ENCODE measurements around the gene ASCC2.
"Not testable (repeated sequence)": the region's sequence is repeated elsewhere in the genome, so short reads cannot be mapped to it uniquely, and the experiment has no call there.

ASCC2 gene

DNA sequence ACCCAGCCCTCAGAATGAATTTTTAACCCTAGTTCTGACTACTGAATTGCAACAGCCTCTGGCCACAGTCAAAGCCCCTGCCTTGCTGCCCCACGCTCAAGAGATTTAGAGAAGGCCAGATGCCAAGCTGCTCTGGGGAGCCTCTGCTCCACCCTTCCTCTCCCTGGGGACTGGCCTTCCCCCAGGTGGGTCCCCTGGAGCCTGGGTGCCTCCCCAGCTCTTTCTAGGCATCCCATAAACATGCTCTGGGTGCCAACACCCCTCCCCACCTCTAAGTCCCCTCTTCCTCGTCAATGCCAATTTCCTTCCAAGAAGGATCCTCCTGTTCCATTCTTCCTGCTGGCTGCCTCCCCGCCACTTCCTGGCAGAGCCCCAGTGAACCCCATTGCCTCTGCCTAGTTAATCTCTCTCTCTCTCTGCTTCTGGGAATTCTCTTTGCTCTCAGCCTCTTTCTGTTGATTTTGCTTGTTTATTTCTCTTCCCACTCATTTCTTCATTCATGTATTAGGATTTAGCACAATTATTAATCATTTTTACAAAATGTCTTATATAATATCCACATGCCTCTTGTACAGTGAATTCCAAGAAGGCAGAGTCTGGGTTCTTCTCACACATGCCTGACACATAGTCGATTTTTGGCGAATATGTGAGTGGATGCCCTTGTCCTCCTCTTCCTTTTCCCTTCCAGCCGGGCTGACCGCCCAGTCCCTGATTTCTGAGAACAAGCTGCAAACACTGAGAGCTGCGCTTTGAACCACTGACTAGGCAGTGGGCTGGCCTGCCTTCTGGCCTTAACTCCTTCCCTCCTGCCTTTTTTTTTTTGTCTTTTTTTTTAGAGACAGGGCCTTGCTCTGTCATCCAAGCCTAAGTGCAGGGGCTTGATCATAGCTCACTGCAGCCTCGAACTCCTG, 53.4 kb downstream of the ASCC2 start:
- no peak for DNase-seq

GRCh38 chr22:29782061-29782845, 55.8 kb downstream of the ASCC2 start:
- no peak for DNase-seq

GRCh38 chr22:29780748-29781676, 57.1 kb downstream of the ASCC2 start:
- DNase-seq = no peak

GRCh38 chr22:29780220-29780619, 57.9 kb downstream of the ASCC2 start:
- no peak for DNase-seq

DNA sequence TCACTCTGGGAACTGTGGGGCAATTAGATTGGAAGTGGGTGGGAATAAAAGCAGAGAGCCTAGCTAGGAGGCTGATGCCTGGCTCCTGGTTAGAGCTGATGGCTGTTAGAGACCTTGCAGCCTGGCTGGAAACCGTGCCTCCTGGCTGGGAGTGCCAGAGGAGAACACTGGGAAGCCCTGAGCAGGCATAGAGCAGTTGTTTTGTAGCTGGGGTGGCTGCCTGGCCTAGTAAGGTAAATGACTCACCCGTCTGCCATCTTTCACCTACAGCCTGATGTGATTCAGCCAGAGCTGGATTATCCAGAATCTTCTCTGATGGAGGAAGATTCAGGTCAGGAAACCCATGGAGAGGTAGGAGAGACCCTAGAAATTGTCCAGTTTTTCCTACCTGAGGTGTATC, 64.8 kb downstream of the ASCC2 start:
- no peak for DNase-seq

DNA sequence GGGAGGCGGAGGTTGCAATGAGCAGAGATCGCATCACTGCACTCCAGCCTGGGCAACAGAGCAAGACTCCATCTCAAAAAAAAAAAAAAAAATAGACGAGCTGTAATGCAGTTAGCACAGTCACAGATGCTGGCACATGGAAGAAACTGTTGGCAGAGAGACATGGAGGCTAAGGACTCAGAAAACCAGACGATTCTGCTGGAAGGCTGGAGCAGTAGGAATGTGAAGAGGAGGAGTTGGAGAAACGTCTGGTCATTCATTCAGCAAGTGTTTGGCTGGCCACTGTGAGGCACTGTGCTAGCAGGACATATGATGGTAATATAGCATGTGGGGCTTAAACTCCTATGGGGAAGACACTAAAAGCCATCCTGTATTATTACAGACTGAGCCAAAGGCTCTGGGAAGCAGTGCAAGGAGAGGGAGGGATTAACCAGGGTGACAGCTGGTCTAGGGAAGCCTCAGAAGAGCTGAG, 65.9 kb downstream of the ASCC2 start:
- no peak for DNase-seq

- DNase-seq = no peak
Measured at GRCh38 chr22:29769723-29770321, 68.3 kb downstream of the ASCC2 start.

DNA sequence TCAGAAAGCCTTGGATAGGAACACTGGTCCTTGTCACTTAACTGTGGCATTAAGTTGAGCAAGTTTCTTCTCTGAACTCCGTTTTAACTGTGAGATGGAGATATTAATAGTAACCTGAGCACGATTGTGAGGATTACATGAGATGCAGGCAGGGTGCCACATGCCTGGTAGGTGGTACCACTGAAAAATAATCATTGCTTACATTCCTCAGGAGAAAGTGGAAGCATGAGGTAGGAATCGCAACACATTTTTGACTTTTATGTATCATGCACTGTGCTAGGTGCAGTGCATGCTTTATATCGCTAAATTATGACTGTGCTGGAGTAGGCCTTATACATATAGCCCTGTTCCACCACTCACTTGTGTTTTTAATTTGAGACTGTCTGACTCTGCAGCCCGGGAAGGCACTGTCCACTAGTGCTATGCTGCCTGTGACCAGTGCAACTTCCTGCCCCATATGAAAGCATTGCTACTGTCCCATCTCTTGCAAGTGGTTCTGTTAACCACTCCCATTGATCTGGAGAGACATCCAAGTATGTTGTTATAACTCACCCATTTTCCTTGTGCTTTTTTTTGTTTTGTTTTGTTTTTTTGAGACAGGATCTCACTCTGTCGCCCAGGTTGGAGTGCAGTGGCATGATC, 69.9 kb downstream of the ASCC2 start:
- no peak for DNase-seq

DNA sequence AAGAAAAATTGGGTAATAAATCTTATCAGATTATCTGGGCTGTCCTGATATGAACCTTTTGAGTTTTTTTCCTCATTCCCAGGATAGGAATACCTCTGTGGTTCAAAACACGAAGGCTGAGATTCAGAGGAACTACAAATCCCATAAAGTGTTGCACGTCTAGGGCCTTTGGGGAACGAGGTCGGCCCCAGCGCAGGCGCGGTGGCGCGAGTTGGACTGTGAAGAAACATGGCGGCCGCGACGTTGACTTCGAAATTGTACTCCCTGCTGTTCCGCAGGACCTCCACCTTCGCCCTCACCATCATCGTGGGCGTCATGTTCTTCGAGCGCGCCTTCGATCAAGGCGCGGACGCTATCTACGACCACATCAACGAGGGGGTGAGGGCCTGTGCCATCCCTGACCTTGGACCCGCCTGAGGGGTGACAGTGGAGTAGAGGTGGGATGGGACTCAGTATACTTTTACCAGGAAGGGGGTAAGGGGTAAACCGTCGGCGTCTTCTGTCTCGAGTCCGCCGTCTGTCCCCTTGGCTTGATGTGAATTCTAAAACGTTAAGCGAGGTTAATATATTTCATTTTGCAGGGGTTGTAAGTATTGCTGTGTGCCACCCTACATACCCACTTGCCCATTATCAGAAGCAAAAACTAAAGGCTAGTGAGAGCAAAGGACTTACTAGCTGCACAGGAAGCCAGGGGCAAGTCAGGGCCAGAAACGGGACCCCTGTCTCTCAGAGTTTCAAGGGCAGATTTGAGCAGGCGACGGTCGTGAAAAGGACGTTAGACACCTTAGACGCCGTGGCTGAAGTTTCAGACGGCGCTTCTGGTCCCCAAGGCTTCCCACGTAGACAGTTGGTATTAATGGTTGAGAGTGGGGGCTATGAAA, 70.7 kb downstream of the ASCC2 start, which contains the start of gene UQCR10:
Gene UQCR10, plus strand, starts transcription at position 199 of the 881 bp plus-strand sequence. Its CDS starts 30 bp downstream, at position 229.
- peak; percentile 93 for DNase-seq

DNA sequence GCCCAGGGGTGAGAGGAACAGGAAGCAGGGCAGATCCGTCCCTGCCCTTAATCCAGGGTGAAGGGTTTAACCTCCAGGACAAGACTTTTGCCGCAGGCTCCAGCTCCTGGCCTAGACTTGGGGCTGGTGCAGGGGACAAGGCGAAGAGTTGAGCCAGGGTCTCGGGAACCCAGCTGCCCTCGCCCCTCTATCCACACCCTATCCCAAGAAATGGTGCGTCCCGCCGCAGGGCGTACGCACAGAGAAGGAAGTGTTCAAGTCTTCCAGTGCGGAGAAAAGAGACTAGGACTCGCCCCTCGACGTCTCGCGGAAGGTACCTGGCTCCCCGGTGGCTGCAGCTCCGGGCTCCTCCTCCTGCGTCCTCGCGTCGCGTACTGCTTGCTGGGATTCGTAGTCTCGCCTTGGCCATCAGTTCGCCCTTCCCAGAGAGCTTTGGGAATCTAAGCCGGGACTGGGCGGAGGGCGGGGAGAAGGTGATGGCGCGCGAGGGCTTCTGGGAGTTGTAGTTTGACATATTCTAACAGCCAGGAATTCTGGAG, 71.4 kb downstream of the ASCC2 start, which contains the start of gene ZMAT5:
Gene ZMAT5, minus strand, starts transcription at position 376 of the 539 bp plus-strand sequence. CDS start 18,463 bp downstream, outside the sequence.
- DNase-seq = peak; percentile 96

DNA sequence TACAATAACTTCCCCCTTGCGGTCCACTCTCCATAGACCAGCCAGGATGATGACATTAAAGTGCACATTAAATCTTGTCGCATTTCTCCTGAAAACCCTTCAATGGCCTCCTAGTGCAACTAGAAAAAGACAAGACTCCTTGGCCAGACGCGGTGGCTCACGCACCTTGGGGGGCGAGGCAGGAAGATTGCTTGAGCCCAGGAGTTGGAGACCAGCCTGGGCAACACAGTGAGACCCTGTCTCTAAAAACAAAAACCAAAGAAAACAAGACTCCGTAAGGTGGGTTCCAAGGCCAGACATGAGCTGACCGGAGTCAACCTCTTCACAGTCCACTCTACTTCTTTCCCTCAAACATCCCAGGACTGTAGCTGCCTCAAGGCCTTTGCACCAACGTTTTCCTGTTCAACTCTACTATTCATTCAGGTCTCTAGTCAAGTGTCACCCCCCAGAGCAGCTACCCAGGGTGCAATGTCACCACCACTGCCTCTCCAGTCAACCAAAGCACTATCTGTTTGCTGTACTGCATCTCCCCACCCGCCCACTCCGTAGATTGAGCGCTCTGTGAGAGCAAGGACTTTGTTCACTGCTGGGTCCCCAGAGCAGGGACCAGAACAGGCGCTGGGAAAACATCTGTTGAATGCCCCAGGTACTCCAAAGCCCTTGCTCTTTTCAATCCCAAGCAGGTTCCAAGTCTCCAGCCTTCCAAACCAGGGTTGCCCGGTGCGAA, 72.0 kb downstream of the ASCC2 start:
- DNase-seq = peak; percentile 8

DNA sequence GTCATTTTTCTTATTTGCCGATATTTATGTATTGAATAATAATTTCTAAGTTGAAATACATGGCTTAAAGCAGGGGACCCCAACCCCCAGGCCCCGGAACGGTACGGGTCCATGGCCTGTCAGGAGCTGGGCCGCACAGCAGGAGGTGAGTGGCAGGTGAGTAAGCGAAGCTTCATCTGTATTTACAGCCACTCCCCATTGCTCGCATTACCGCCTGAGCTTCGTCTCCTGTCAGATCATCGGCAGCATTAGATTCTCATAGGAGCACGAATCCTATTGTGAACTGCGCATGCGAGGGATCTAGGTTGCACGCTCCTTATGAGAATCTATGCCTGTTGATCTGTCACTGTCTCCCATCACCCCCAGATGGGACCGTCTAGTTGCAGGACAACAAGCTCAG, 75.8 kb downstream of the ASCC2 start:
- DNase-seq = no peak

- DNase-seq = no peak
Measured at GRCh38 chr22:29758959-29759358, 79.1 kb downstream of the ASCC2 start.

DNA sequence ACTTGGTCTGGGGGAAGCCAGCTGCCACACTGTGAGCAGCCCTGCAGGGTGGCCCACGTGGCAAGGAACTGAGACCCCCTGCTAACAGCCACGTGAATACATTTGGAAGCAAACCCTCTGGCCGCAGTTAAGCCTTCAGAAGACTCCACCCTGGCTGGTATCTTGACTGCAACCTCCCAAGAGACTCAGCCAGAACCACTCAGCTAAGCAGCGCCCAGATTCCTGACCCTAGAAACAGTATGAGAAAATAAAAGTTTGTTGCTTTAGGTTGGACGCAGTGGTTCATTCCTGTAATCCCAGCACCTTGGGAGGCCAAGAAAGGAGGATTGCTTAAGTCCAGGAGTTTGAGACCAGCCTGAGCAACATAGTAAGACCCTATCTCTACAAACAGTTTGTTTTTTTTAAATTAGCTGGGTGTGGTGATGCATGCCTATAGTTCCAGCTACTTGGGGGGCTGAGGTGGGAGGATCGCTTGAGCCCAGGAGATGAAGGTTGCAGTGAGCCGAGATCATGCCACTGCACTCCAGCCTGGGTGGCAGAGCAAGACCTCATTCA, 79.9 kb downstream of the ASCC2 start:
- no peak for DNase-seq

- DNase-seq = no peak
Measured at GRCh38 chr22:29757096-29757495, 81.0 kb downstream of the ASCC2 start.

DNA sequence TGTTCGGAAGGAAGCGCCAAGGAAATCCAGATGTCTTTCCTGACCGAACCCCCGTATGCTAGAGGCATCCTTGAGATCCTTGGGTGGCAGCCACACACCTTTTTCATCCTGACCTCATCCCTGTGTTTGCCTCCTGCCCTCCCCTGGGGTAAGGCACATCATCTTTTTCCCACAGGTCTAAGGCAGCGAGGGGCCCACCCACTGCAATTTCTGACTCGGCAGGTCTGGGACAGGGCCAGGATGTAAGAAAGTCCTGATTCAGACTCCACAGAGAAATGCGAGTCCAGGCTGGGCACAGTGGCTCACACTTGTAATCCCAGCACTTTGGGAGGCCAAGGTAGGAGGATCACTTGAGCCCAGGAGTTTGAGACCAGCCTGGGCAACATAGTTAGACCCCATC, 81.7 kb downstream of the ASCC2 start:
- DNase-seq = no peak

- no peak for DNase-seq
Measured at GRCh38 chr22:29755889-29756288, 82.2 kb downstream of the ASCC2 start.

GRCh38 chr22:29754658-29755395, 83.2 kb downstream of the ASCC2 start:
- DNase-seq = not testable (repeated sequence)
